Tibial artery (tissue), 4 donors: ENCODE data around the gene SMIM12.

Experiments used
- DNase-seq, 2 donors: peaks; one replicate each; pipeline ENCODE4 v3.0.0-alpha.2; 2019
- H3K27ac ChIP-seq, 2 donors: fragments of 200-600 bp; sonication (generic) in 1 of 2; 1 replicate in 1 of 2; 2 replicates in 1 of 2; pipeline ENCODE4 v1.5.1; 2018 to 2019; ENCODE audit warnings: mild to moderate bottlenecking in 1 of 2
- H3K27me3 ChIP-seq, 2 donors: fragments of 200-600 bp; sonication (generic) in 1 of 2; one replicate each; pipeline versions ENCODE4 v1.5.1 to v1.6.0; 2016 to 2019
- H3K36me3 ChIP-seq, 3 donors: fragments of 200-600 bp; sonication (generic) in 2 of 3; one replicate each; pipeline ENCODE4 v1.5.1; 2016 to 2019; ENCODE audit warnings: mild to moderate bottlenecking in 2 of 3
- H3K4me1 ChIP-seq, 4 donors: fragments of 200-600 bp; sonication (generic) in 2 of 4; 1 replicate in 3 of 4; 2 replicates in 1 of 4; pipeline ENCODE4 v1.5.1; 2016 to 2019
- H3K4me3 ChIP-seq, 2 donors: fragments of 200-600 bp; sonication (generic) in 1 of 2; 1 replicate in 1 of 2; 2 replicates in 1 of 2; pipeline ENCODE4 v1.5.1; 2018 to 2019; ENCODE audit warnings: mild to moderate bottlenecking in 2 of 2
- H3K9me3 ChIP-seq, 3 donors: fragments of 200-600 bp; sonication (generic) in 1 of 3; one replicate each; pipeline ENCODE4 v1.5.1; 2016 to 2019
- CTCF ChIP-seq, 2 experiments: fragments of 200-600 bp in 1 of 2; fragments of 450-650 bp in 1 of 2; IDR thresholded peaks; one replicate each; pipeline ENCODE4 v1.5.1; 2017 to 2019; ENCODE audit warnings: antibody characterized with exemption in 2 of 2, mild to moderate bottlenecking in 1 of 2, moderate library complexity in 1 of 2
- intact Hi-C: fragments of 100-400 bp; cut with DNase I; formaldehyde crosslinking; loops from one replicate; pipeline ENCODE4 v1.15.0; 2023; ENCODE audit warnings: low total_unique reads

SMIM12 gene

GRCh38 chr1:34899471-34899870 lies 39.9 kb upstream of the SMIM12 start:
- DNase-seq, result no peak
- Histone ChIP-seq H3K27ac (no peak overlapping the region), H3K27me3 (peaks cover 0 to 8% of the 10 kb centered on the region in 2 donors), H3K9me3 (no peaks in the 10 kb centered on the region), H3K4me3 (no peak overlapping the region), H3K4me1 (peaks cover 0 to 7% (median 0%) of the 10 kb centered on the region in 4 donors), H3K36me3 (no peaks in the 10 kb centered on the region)
- intact Hi-C loops, result no loop called here
- TF ChIP-seq CTCF (IDR thresholded peaks at IDR 0.05), result no peak

GRCh38 chr1:34898330-34898761 lies 38.8 kb upstream of the SMIM12 start:
- no peak overlapping the region for H3K4me3 ChIP-seq
- intact Hi-C loops, result no loop called here

GRCh38 chr1:34896612-34897011 lies 37.1 kb upstream of the SMIM12 start:
- peaks cover 0 to 7% (median 0%) of the 10 kb centered on the region in 4 donors for H3K4me1 ChIP-seq
- intact Hi-C loops, result no loop called here
- no peaks in the 10 kb centered on the region for H3K36me3 ChIP-seq
- DNase-seq, result no peak
- H3K4me3 ChIP-seq, result no peak overlapping the region
- no peak for TF ChIP-seq CTCF (IDR thresholded peaks at IDR 0.05)
- peaks cover 0 to 8% of the 10 kb centered on the region in 2 donors for H3K27me3 ChIP-seq
- H3K9me3 ChIP-seq, result peaks cover 0 to 12% (median 4%) of the 10 kb centered on the region in 3 donors
- H3K27ac ChIP-seq, result no peak overlapping the region

More at GRCh38 chr1:34898330-34898761, 38.8 kb upstream of the SMIM12 start:
- Histone ChIP-seq H3K27ac (no peak overlapping the region), H3K36me3 (no peaks in the 10 kb centered on the region), H3K9me3 (peaks cover 0 to 4% (median 0%) of the 10 kb centered on the region in 3 donors), H3K27me3 (peaks cover 0 to 8% of the 10 kb centered on the region in 2 donors), H3K4me1 (peaks cover 0 to 7% (median 0%) of the 10 kb centered on the region in 4 donors)
- no peak for TF ChIP-seq CTCF (IDR thresholded peaks at IDR 0.05)
- no peak for DNase-seq

GRCh38 chr1:34889705-34890104 lies 30.2 kb upstream of the SMIM12 start:
- Histone ChIP-seq H3K9me3 (peaks cover 0 to 18% (median 4%) of the 10 kb centered on the region in 3 donors), H3K4me3 (no peak overlapping the region), H3K36me3 (no peaks in the 10 kb centered on the region), H3K27me3 (peaks cover 0 to 33% of the 10 kb centered on the region in 2 donors), H3K4me1 (peaks cover 0 to 10% (median 9%) of the 10 kb centered on the region in 4 donors), H3K27ac (no peak overlapping the region)
- no peak for DNase-seq
- intact Hi-C loops, result no loop called here
- TF ChIP-seq CTCF (IDR thresholded peaks at IDR 0.05), result no peak

- Histone ChIP-seq H3K9me3 (peaks cover 0 to 16% (median 0%) of the 10 kb centered on the region in 3 donors), H3K4me1 (peaks cover 0 to 10% (median 9%) of the 10 kb centered on the region in 4 donors), H3K4me3 (no peak overlapping the region), H3K36me3 (no peaks in the 10 kb centered on the region), H3K27me3 (peaks cover 0 to 50% of the 10 kb centered on the region in 2 donors), H3K27ac (no peak overlapping the region)
- no peak for DNase-seq
- TF ChIP-seq CTCF (IDR thresholded peaks at IDR 0.05), result no peak
- intact Hi-C loops, result no loop called here
Measured at GRCh38 chr1:34887593-34887992, 28.0 kb upstream of the SMIM12 start.
